SU-DHL-6 (cell line): ENCODE measurements around the gene CCR6.

Experiments
- CTCF ChIP-seq: fragments of 200-600 bp; sonication (generic); IDR thresholded peaks from one replicate; pipeline ENCODE4 v1.5.1; 2017; ENCODE audit warnings: antibody characterized with exemption, mild to moderate bottlenecking, low read length, moderate library complexity; ENCODE audit not compliant: insufficient read depth, poor library complexity, severe bottlenecking
- EZH2phosphoT487 ChIP-seq: fragments of 200-600 bp; sonication (generic), shearing (Covaris generic); conservative IDR thresholded peaks from 2 replicates; pipeline ENCODE4 v1.6.1; 2018; ENCODE audit warnings: mild to moderate bottlenecking, antibody characterized with exemption, low read length, moderate library complexity, mixed read lengths

- TF ChIP-seq CTCF = no peak
- no peak for TF ChIP-seq EZH2phosphoT487
Observed at GRCh38 chr6:167095888-167096287, 27.0 kb upstream of the CCR6 start.
